DMS114 treated with DMSO at 0.1 percent for 48 hours (cell line): ENCODE data around the gene SLC30A9.

Experiments
- DNase-seq: peaks from one replicate; lab custom pipeline; 2025; ENCODE audit not compliant: unreplicated experiment; lab: John Stamatoyannopoulos, UW

SLC30A9 gene

GRCh38 chr4:42132099-42132498 lies 141.8 kb downstream of the SLC30A9 start:
- no peak for DNase-seq

DNA sequence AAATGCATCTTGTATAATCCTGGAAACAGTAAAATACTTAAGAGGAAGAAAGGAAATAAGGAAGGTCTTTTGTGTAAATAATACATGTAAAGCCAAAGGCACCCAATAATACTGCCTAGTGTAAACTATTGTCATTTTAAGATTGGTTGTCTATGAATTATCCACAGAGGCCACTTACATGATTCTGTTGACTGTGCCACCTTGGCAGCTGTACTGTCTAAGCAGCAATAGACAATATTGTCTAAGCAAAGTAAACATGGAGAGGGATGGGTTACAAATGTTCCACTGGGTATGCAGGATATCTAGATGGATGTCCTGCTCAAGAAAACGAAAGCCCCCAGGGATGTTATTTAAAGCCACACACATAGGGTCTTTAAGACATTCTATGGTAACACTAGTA lies 142.7 kb downstream of the SLC30A9 start:
- no peak for DNase-seq

- no peak for DNase-seq
Observed at GRCh38 chr4:42136371-42136770, 146.0 kb downstream of the SLC30A9 start.
